HG03196 (cell line): Measurements from ENCODE around the gene EP400.

ENCODE experiments used
- ATAC-seq: cut with Tn5 transposase; IDR thresholded peaks from one replicate; pipeline ENCODE4 v1.9.1; 2021; ENCODE audit not compliant: unreplicated experiment

The EP400 gene

GRCh38 chr12:132111654-132112304 is 162.0 kb downstream of the EP400 start:
- ATAC-seq = no peak

- no peak for ATAC-seq
Observed at GRCh38 chr12:132114667-132115066, 164.9 kb downstream of the EP400 start.

- ATAC-seq = no peak
Observed at GRCh38 chr12:132115500-132115899, 165.8 kb downstream of the EP400 start.

GRCh38 chr12:132116709-132117557 is 167.2 kb downstream of the EP400 start:
- no peak for ATAC-seq

DNA sequence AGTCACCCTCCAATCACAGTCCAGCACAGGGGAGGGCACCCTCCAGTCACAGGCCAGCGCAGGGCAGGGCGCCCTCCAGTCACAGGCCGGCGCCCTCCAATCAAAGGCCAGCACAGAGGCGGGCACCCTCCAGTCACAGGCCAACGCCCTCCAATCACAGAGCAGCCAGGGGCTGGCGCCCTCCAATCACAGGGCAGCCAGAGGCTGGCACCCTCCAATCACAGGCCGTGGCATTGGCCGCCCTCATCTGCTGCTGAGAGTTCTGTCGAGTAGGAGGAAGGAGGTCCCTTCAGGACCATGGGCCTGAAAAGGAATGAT is 167.8 kb downstream of the EP400 start:
- ATAC-seq = no peak

DNA sequence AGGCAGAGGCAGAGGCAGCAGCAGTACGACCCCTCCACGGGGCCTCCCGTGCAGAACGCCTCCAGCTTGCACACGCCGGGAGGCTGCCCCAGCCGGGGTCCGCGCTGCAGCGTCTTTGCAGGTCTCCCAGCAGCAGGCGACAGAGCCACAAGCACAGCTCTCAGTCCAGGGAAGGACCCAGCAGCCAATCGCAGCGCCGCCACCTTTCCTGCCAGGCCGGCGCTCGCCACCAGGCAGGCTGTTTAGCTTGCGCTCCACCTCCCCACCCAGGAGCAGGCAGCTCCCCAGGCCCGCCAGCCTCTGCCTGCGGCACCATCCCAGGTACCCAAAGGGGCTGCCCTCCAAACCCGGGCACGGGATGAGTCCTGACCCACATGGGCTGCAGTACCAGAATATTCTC is 169.1 kb downstream of the EP400 start:
- ATAC-seq = no peak

- no peak for ATAC-seq
Observed at GRCh38 chr12:132121283-132121682, 171.5 kb downstream of the EP400 start.

- ATAC-seq = no peak
Observed at GRCh38 chr12:132123970-132124765, 174.4 kb downstream of the EP400 start.

DNA sequence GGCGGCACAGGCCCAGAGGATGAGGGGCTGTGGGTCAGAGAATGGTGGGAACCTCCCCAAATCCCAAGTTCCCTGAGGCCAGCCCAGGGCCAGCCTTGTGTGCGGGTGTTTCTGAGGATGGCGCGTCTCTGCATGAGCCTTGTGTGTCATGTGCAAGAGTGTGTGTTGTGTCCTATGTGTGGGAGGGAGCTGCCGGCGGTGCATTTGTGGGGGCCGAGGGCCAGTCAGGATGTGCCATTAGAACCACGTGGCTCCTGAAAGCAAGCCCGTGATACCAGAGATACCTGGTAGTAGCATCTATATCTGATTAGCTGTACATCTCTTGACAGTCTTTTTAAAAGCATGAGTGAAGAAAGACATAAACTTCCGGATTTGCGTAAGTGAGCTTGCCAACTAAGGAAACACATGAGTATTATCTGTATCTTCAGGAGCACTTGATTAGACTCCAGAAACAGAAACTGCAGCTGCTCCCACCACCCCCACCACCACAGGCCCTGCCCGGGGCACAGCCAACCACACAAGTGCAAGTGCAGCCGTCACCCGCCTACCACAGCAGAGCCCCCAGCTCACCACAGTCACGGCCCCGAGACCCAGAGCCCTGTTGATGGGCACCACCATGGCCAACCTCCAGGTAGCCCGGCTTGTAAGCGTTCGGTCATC is 175.2 kb downstream of the EP400 start:
- ATAC-seq = no peak

- ATAC-seq = no peak
Observed at GRCh38 chr12:132125736-132126135, 176.0 kb downstream of the EP400 start.

DNA sequence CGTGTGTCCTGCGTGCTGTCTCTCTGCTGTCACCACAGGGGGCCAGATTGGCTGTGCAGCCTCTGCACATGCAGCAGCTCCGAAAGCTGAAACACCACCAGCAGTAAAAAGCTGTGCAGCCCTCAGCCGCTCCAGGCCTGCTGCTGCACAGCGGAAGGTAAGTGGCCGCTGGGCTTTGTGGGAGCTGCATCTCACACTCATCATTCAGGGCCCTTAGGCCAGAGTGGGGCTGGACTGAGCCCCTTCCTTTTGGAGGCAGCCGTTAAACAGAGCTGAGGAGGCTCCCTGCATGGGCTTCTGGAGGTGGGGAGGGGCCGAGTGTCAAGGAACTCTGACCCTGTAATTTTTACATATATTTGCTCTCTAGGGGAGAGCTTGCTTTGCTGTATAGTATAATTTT is 177.3 kb downstream of the EP400 start:
- ATAC-seq = no peak

DNA sequence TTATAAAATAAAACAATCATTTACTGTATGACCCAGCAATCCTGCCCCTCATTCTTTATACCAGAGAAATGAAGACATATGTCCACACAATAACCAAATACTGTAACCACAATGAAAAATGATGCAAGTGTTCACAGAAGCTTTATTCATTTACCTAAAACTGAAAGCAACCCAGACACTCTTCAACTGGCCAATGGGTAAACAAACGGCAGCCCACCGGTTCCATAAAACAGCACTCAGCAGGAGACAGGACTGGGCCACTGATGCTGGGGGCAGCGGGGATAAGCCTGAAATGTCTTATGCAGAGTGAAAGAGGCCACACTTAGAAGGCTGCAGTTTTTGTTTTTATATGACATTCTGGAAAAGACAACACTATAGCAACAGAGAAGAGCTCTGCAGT is 179.3 kb downstream of the EP400 start:
- no peak for ATAC-seq

DNA sequence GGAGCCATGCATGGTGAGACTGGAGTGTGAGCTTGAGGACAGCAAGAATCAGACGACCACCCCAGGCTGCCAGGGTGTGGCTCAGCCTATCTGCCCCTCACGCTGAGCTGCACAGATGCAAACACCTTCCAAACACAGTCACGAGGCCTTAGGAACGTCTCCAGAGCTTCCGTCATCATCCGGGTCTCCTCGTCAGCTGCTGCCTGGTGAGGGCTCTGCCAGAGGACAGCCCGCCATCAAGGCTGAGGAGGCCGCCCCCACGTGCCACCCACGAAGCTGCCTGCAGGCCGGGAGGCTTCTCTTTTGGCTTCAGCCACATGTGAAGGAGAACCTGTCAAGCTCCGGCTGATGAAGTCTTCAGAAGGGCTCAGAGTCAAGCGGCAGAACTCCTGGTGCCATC is 180.9 kb downstream of the EP400 start:
- ATAC-seq = no peak
